Measurements from ENCODE around the gene CALCOCO1.
"Not testable (repeated sequence)": the region's sequence is repeated elsewhere in the genome, so short reads cannot be mapped to it uniquely, and the experiment has no call there.

GRCh38 chr12:53718567-53718966, 8.7 kb downstream of the CALCOCO1 start:
- not testable (repeated sequence) for TF ChIP-seq CTCF (conservative IDR thresholded peaks at IDR 0.05; ENCODE audit: low read length); EZH2phosphoT487 (IDR thresholded peaks at IDR 0.05; ENCODE audit: borderline replicate concordance)
